HCT116 (cell line): ENCODE results near the gene FABP1. TPM values are rescaled to one million over a fixed set of nuclear protein-coding genes. Genes with fewer than 3 reads are reported as not detected.

Source experiments
- ATAC-seq: fragments of 200-7000 bp; cut with Tn5 transposase; 2 replicates; pipeline ENCODE4 v1.9.1; 2020; ENCODE audit warnings: mild to moderate bottlenecking, moderate library complexity
- BruUV-seq: library from RNA; stranded (reverse); fragments of 400-500 nt; replicated peaks from 2 replicates; lab custom pipeline; 2021; lab: Mats Ljungman, UMichigan
- CTCF ChIA-PET: fragments of 300-600 bp; sonication (Branson Sonifier 250); formaldehyde crosslinking; loops from one replicate; lab custom pipeline; 2021; ENCODE audit warnings: antibody characterized with exemption; lab: Charles Lee
- POLR2A ChIA-PET: fragments of 300-600, 350-600 bp; sonication (Branson Sonifier 250); formaldehyde crosslinking; loops from one replicate; lab custom pipeline; 2021; ENCODE audit warnings: antibody characterized with exemption; lab: Charles Lee
- RAD21 ChIA-PET, 2 experiments: fragments of 300-600 bp; sonication (Branson Sonifier 250); formaldehyde crosslinking; loops; one replicate each; lab custom pipeline; 2023; ENCODE audit warnings: low total read pairs in 2 of 2; ENCODE audit not compliant: uncharacterized antibody in 2 of 2, unreplicated experiment in 2 of 2, low non-redundant PET in 1 of 2; lab: Charles Lee
- DNase-seq: peaks from one replicate; pipeline ENCODE4 v3.0.0-alpha.2; 2010; ENCODE audit warnings: low read depth, low spot score
- H2AFZ ChIP-seq: fragments of 200-600 bp; shearing (Covaris generic), sonication (generic); 2 replicates; pipeline ENCODE4 v1.6.1; 2017; ENCODE audit warnings: low read depth, mixed run types, mixed read lengths, antibody characterized with exemption, low read length; ENCODE audit not compliant: poor library complexity, severe bottlenecking
- H3K27ac ChIP-seq: 2 replicates; pipeline ENCODE4 v1.5.1; 2012; ENCODE audit warnings: low read depth, low read length
- H3K27me3 ChIP-seq: fragments of 200-600 bp; sonication (generic); 2 replicates; pipeline ENCODE4 v1.6.1; 2016; ENCODE audit warnings: mixed run types, low read length, mixed read lengths; ENCODE audit not compliant: insufficient read depth
- H3K36me3 ChIP-seq, 2 experiments: fragments of 200-500 bp in 1 of 2; fragments of 200-600 bp in 1 of 2; sonication (Bioruptor generic) in 1 of 2; sonication (generic) in 1 of 2; 2 replicates each; pipeline versions ENCODE4 v1.5.1 to v1.6.1; 2014 to 2016; ENCODE audit warnings: low read length in 2 of 2, inconsistent platforms in 1 of 2, mixed read lengths in 1 of 2, mixed run types in 1 of 2; ENCODE audit not compliant: insufficient read depth in 2 of 2, control insufficient read depth in 1 of 2
- H3K4me1 ChIP-seq, 2 experiments: fragments of 200-600 bp in 1 of 2; sonication (generic) in 1 of 2; 2 replicates each; pipeline versions ENCODE4 v1.5.1 to v1.6.1; 2012 to 2017; ENCODE audit warnings: low read length in 2 of 2, inconsistent platforms in 1 of 2, mild to moderate bottlenecking in 1 of 2, mixed read lengths in 1 of 2, mixed run types in 1 of 2, moderate library complexity in 1 of 2; ENCODE audit not compliant: insufficient read depth in 2 of 2, control insufficient read depth in 1 of 2
- H3K4me2 ChIP-seq: fragments of 200-600 bp; sonication (generic); 2 replicates; pipeline ENCODE4 v1.6.1; 2017; ENCODE audit warnings: mixed run types, low read length, mixed read lengths
- H3K4me3 ChIP-seq, 2 experiments: fragments of 200-600 bp in 1 of 2; sonication (generic) in 1 of 2; replicated peaks in 1 of 2; 2 replicates each; pipeline ENCODE4 v1.5.1; 2011 to 2016; ENCODE audit warnings: low read length in 2 of 2, control low read depth in 1 of 2, low read depth in 1 of 2, mild to moderate bottlenecking in 1 of 2, mixed read lengths in 1 of 2, mixed run types in 1 of 2
- H3K79me2 ChIP-seq: fragments of 200-600 bp; sonication (generic); 2 replicates; pipeline ENCODE4 v1.6.1; 2017; ENCODE audit warnings: mild to moderate bottlenecking, mixed run types, low read length, moderate library complexity, mixed read lengths; ENCODE audit not compliant: insufficient read depth
- H3K9ac ChIP-seq: fragments of 200-600 bp; sonication (generic); 2 replicates; pipeline ENCODE4 v1.6.1; 2016; ENCODE audit warnings: low read length, mixed read lengths
- H3K9me2 ChIP-seq: fragments of 200-600 bp; sonication (generic), shearing (Covaris generic); 2 replicates; pipeline ENCODE4 v1.6.1; 2017; ENCODE audit warnings: mixed run types, mild to moderate bottlenecking, moderate library complexity; ENCODE audit not compliant: insufficient read depth
- H3K9me3 ChIP-seq, 2 experiments: fragments of 200-500 bp in 1 of 2; fragments of 200-600 bp in 1 of 2; sonication (Bioruptor generic) in 1 of 2; sonication (generic) in 1 of 2; 2 replicates each; pipeline ENCODE4 v1.6.1; 2014 to 2017; ENCODE audit warnings: low read length in 2 of 2, mixed read lengths in 2 of 2, inconsistent platforms in 1 of 2, low read depth in 1 of 2, mild to moderate bottlenecking in 1 of 2, mixed run types in 1 of 2, moderate library complexity in 1 of 2; ENCODE audit not compliant: control insufficient read depth in 1 of 2, insufficient read depth in 1 of 2
- H4K20me1 ChIP-seq: fragments of 200-600 bp; sonication (generic), shearing (Covaris generic); 2 replicates; pipeline ENCODE4 v1.6.1; 2017; ENCODE audit warnings: mixed run types, mild to moderate bottlenecking, moderate library complexity; ENCODE audit not compliant: insufficient read depth
- ATF3 ChIP-seq: IDR thresholded peaks from 2 replicates; pipeline ENCODE4 v1.6.1; 2012
- CEBPB ChIP-seq: IDR thresholded peaks from 2 replicates; pipeline ENCODE4 v1.6.1; 2012; ENCODE audit warnings: low read depth
- EZH2phosphoT487 ChIP-seq: fragments of 200-600 bp; IDR thresholded peaks from 2 replicates; pipeline ENCODE4 v1.6.1; 2018; ENCODE audit warnings: antibody characterized with exemption, borderline replicate concordance
- FOSL1 ChIP-seq: IDR thresholded peaks from 2 replicates; pipeline ENCODE4 v1.6.1; 2012; ENCODE audit warnings: low read depth
- POLR2A ChIP-seq: IDR thresholded peaks from 2 replicates; pipeline ENCODE4 v1.7.0; 2011; ENCODE audit warnings: borderline replicate concordance; ENCODE audit not compliant: insufficient read depth, insufficient read length; ENCODE audit errors: extremely low read depth
- SIN3A ChIP-seq: IDR thresholded peaks from 2 replicates; pipeline ENCODE4 v1.6.1; 2012; ENCODE audit warnings: low read depth
- ZBTB33 ChIP-seq: IDR thresholded peaks from 2 replicates; pipeline ENCODE4 v1.6.1; 2011; ENCODE audit warnings: mild to moderate bottlenecking, low read length, moderate library complexity; ENCODE audit not compliant: insufficient replicate concordance; ENCODE audit errors: extremely low read depth
- intact Hi-C: fragments of 100-400 bp; cut with micrococcal nuclease; formaldehyde crosslinking; loops from 2 replicates; pipeline ENCODE4 v1.10.0; 2022
- total RNA-seq: library from RNA; stranded (reverse); gene quantifications from one replicate; pipeline ENCODE4 v1.2.1, GENCODE V29; 2021; ENCODE audit not compliant: unreplicated experiment

FABP1 gene
- total RNA-seq, 1 experiment from 2014 or later, result 0.61 TPM

- Histone ChIP-seq H3K36me3 (no peaks in the 10 kb centered on the region), H3K4me1 (no peaks in the 10 kb centered on the region), H4K20me1 (no peaks in the 10 kb centered on the region), H3K79me2 (no peaks in the 10 kb centered on the region), H3K4me3 (no peak overlapping the region), H3K27ac (no peak overlapping the region), H2AFZ (no peak overlapping the region), H3K4me2 (no peak overlapping the region), H3K9me2 (no peaks in the 10 kb centered on the region), H3K9me3 (no peaks in the 10 kb centered on the region), H3K9ac (no peak overlapping the region), H3K27me3 (peaks cover 14% of the 10 kb centered on the region; the same call in 1 of the 2 replicates)
- ChIA-PET RAD21 (no interaction called here), POLR2A (no interaction called here), CTCF (no interaction called here)
- no peak for TF ChIP-seq SIN3A
- DNase-seq, result no peak
- ATAC-seq, result no peak
- intact Hi-C loops, result no loop called here
- no TSS peak for BruUV-seq
These were observed 13.0 kb downstream of the FABP1 start for GRCh38 chr2:88114889-88115288.

DNA sequence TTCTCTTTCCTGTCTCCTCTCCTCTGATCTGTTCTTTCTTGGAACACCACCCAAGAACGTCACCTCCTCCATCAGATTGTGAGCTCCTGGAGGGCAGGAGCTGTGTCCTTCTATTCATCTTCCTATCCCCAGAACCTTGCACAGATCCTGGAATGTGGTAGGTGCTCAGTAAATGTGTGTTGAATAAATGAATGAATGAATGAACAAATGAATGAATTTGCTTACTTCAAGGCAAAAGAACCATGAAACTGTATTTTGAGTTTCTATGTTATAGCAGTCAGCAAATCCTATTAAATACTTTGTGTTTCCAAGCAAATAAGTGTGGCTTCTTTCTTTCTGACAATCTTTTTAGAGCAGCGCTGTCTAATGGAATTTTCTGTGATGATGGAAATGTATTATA is 14.8 kb downstream of the FABP1 start:
- peaks cover 10% of the 10 kb centered on the region; the same call in 1 of the 2 replicates for H3K27me3 ChIP-seq
- H3K27ac ChIP-seq, result no peak overlapping the region
- H3K4me1 ChIP-seq, result no peaks in the 10 kb centered on the region
- intact Hi-C loops, result no loop called here
- no peaks in the 10 kb centered on the region for H3K79me2 ChIP-seq
- TF ChIP-seq ATF3 (no peak), EZH2phosphoT487 (no peak), ZBTB33 (no peak), CEBPB (no peak), POLR2A (no peak), FOSL1 (no peak)
- H3K4me2 ChIP-seq, result no peak overlapping the region
- H3K9ac ChIP-seq, result no peak overlapping the region
- H3K9me2 ChIP-seq, result no peaks in the 10 kb centered on the region
- ChIA-PET CTCF (interaction anchor here (0.6 kb wide), 1 partner anchor 38 kb away, joined by 3 read pairs; no protein-coding TSS in a partner anchor), RAD21 (no interaction called here), POLR2A (no interaction called here)
- H3K36me3 ChIP-seq, result no peaks in the 10 kb centered on the region
- H3K9me3 ChIP-seq, result no peaks in the 10 kb centered on the region
- H2AFZ ChIP-seq, result no peak overlapping the region
- no peaks in the 10 kb centered on the region for H4K20me1 ChIP-seq
- H3K4me3 ChIP-seq, result no peak overlapping the region
- DNase-seq (no peak), ATAC-seq (no peak)
- no TSS peak for BruUV-seq
